ES-I3 (cell line): ENCODE data around the gene ENTR1.
"Not testable (repeated sequence)": the region's sequence is repeated elsewhere in the genome, so short reads cannot be mapped to it uniquely, and the experiment has no call there.

Experiments used
- H3K36me3 ChIP-seq: 2 replicates; pipeline ENCODE4 v1.6.1; 2013; ENCODE audit warnings: mild to moderate bottlenecking, low read length, control low read depth, moderate library complexity; ENCODE audit not compliant: insufficient read depth
- H3K4me1 ChIP-seq: 2 replicates; pipeline ENCODE4 v1.6.1; 2013; ENCODE audit warnings: mild to moderate bottlenecking, control low read depth, low read length; ENCODE audit not compliant: insufficient read depth
- H3K9ac ChIP-seq: 2 replicates; pipeline ENCODE4 v1.6.1; 2013; ENCODE audit warnings: low read depth, mild to moderate bottlenecking, low read length, moderate library complexity
- H3K9me3 ChIP-seq: 2 replicates; pipeline ENCODE4 v1.6.1; 2013; ENCODE audit warnings: mild to moderate bottlenecking, low read length, moderate library complexity; ENCODE audit not compliant: control insufficient read depth, insufficient read depth

Gene ENTR1

GRCh38 chr9:136432591-136432990 is 22.2 kb upstream of the ENTR1 start:
- no peak overlapping the region for H3K9ac ChIP-seq
- H3K9me3 ChIP-seq: no peaks in the 10 kb centered on the region
- peaks cover 2% of the 10 kb centered on the region; the same call in 1 of the 2 replicates for H3K4me1 ChIP-seq
- no peaks in the 10 kb centered on the region; the same call in 1 of the 2 replicates for H3K36me3 ChIP-seq

- H3K9ac ChIP-seq: no peak overlapping the region
- no peaks in the 10 kb centered on the region for H3K4me1 ChIP-seq
- H3K9me3 ChIP-seq: no peaks in the 10 kb centered on the region
- H3K36me3 ChIP-seq: no peaks in the 10 kb centered on the region; the same call in 1 of the 2 replicates
These were observed 21.5 kb upstream of the ENTR1 start for GRCh38 chr9:136431782-136432350.

GRCh38 chr9:136430588-136431234 is 20.3 kb upstream of the ENTR1 start:
- Histone ChIP-seq H3K9me3 (no peaks in the 10 kb centered on the region), H3K4me1 (no peaks in the 10 kb centered on the region), H3K36me3 (no peaks in the 10 kb centered on the region; the same call in 1 of the 2 replicates), H3K9ac (no peak overlapping the region)

DNA sequence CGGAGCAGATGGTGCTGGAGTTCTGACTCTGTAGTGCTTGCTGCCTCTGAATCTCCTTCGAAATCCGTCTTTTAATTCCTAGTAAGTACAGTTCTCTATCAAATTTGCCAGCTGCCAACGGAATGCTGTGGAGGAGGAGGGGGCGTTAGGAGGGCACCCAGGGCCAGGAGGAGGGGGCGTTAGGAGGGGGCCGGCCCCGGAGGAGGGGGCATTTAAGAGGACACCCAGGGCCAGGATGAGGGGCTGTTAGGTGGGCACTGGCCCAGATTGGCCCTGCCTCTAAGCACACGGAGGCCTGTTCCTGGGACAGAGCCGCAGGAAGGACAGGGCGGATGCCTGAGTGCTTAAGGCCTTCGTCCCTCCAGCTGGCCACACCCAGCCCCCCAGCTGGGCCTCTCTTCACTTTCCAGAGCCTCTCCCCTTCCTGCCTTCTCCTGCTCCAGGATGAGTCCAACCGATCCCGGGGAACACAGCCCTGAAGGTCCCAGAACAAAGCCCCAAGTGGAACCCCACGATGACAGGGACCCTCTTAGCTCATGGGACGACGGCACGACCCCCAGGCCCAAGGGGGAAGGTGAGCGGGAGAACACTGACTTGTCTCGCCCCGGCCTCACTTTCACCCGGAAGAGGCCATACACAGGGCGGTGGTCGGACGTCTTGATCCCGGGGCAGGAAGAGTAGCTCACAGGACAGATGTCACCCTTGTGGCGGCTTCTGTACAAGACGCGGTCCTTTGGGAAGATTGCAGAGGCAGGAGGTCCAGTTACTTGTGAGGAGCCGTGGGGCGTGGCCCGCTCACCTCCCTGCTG is 19.5 kb upstream of the ENTR1 start:
- Histone ChIP-seq H3K4me1 (no peaks in the 10 kb centered on the region), H3K9ac (no peak overlapping the region), H3K36me3 (no peaks in the 10 kb centered on the region; the same call in 1 of the 2 replicates), H3K9me3 (no peaks in the 10 kb centered on the region)

DNA sequence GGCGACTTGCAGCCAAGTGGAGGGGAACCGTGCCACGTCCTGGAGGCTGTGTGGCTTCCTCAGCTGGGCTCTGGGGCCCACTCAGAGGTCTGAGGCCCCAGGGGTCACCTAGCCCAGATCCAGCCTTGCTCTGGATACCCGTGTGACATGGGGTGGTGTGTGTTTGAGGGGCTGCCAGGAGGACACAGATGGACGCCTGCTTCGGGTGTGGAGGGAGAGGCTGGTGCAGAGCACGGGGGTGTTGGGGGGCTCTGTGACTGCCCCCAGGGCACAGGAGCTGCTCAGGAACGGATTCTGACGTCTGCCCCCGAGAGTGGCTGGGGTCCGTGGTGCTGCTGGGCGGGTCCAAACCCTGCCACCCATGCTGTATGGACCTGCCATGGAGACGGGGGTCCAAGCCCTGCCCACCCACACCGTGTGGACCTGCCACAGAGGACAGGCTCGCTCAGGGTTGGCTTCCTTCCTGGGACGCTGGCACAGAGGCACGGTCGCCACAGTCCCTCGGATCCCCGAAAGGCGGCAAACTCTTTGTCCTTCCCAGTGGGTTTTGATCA is 18.7 kb upstream of the ENTR1 start:
- no peaks in the 10 kb centered on the region for H3K4me1 ChIP-seq
- no peak overlapping the region for H3K9ac ChIP-seq
- no peaks in the 10 kb centered on the region for H3K9me3 ChIP-seq
- peaks cover 5% of the 10 kb centered on the region; the same call in 1 of the 2 replicates for H3K36me3 ChIP-seq

- Histone ChIP-seq H3K9me3 (no peaks in the 10 kb centered on the region), H3K9ac (no peak overlapping the region), H3K4me1 (no peaks in the 10 kb centered on the region), H3K36me3 (peaks cover 9% of the 10 kb centered on the region)
These were observed 16.4 kb upstream of the ENTR1 start for GRCh38 chr9:136426787-136427186.

DNA sequence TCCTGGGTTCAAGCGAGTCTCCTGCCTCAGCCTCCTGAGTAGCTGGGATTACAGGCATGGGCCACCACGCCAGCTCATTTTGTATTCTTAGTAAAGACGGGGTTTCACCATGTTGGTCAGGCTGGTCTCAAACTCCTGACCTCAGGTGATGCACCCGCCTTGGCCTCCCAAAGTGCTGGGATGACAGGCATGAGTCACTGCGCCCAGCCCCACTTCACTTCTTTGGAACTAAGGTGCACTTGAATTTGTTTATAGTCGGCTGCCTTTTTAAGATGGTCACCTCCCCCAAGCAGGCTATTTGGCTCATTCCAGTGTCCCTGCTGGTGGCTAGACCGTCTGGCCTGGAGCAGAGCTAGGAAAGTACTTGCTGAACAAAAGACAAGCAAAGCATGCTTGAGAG is 15.0 kb upstream of the ENTR1 start:
- H3K9me3 ChIP-seq, H3K4me1 ChIP-seq, H3K9ac ChIP-seq: not testable (repeated sequence)
- peaks cover 12% of the 10 kb centered on the region for H3K36me3 ChIP-seq

DNA sequence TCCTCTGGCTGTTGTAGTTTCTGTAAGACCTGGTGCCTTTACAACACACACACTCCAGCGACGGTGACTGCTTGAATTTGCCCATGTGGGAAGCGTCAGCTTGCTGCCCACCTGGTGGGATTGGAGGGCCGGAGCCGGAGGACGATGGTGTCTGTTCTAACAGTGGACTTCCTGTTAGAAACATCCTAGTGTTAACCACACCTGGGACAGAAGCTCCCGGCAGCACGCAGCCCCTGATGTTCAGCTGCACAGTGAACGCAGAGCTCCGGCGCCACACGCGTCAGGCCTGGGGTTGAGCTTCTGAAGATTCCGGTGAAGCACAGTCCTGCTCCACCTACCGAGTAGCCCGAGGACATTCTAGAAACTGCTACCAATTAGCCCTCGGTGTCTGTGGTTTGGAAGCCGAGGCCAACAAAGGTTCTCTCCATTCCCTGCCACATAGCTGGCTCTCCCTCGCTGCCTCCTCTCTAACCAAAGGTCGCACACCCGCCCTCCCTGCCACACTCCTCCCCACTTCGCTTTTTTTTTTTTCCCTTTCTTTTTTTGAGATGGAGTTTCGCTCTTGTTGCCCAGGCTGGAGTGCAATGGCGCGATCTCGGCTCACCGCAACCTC is 14.4 kb upstream of the ENTR1 start:
- no peaks in the 10 kb centered on the region for H3K4me1 ChIP-seq
- peaks cover 12% of the 10 kb centered on the region for H3K36me3 ChIP-seq
- no peak overlapping the region for H3K9ac ChIP-seq

DNA sequence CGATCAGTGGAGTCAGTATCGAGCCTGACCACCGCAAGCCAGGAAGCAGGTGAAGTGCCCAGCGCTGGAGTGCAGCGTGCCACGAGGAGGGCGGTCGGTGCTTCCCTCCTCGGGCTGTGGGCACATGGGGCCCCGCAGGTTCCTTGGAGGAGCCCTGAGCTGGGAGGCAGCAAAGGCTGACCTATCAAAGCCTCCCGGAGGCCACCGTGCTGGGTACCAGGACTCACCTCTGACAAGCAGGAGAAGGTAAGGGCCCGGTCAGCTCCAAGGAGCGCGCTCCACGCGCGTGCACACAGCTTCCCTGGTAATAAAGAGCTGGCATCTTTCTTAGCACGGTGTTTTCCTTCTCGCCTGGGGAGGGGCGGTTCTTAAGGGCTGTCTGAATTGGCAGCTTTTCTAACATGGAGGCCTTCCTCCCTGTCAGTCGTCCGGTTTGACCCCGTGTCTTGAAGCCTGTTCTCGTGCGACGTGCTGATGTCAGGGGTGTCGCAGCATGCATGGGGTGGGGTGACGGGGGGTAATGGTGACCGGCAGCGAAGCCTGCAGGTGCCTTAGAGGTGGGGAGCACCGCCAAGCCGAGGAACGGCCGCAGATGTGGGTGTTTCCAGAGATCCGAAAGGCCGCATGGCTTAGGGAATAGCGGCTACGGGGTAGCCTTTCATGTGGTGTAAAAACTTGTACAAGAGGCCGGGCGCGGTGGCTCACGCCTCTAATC is 13.2 kb upstream of the ENTR1 start:
- Histone ChIP-seq H3K36me3 (peaks cover 17% of the 10 kb centered on the region), H3K9me3 (no peaks in the 10 kb centered on the region), H3K4me1 (no peaks in the 10 kb centered on the region), H3K9ac (no peak overlapping the region)

More for the DNA sequence above, 14.4 kb upstream of the ENTR1 start:
- no peaks in the 10 kb centered on the region for H3K9me3 ChIP-seq

GRCh38 chr9:136422876-136423275 is 12.5 kb upstream of the ENTR1 start:
- Histone ChIP-seq H3K9ac (no peak overlapping the region), H3K36me3 (peaks cover 18% of the 10 kb centered on the region), H3K4me1 (no peaks in the 10 kb centered on the region), H3K9me3 (no peaks in the 10 kb centered on the region)

GRCh38 chr9:136421791-136422190 is 11.4 kb upstream of the ENTR1 start:
- Histone ChIP-seq H3K9me3 (no peaks in the 10 kb centered on the region), H3K9ac (no peak overlapping the region), H3K4me1 (no peaks in the 10 kb centered on the region), H3K36me3 (peaks cover 24% of the 10 kb centered on the region)

DNA sequence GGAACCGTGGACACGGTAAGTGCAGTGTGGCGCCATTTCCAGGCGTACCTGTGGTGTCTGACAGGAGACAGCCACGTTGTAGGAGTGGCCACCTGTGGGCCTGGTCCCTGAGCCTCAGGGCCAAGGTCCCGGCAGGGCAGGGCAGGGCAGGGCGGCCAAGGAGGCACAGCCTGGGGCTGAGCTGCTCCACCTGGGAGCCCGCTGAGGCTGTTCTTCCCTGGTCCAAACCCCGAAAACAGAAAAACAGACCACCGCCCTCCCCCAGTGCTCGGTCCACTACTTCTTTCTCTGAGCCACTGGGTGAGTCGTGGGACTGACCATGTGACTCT is 8.6 kb upstream of the ENTR1 start:
- Histone ChIP-seq H3K9me3 (no peaks in the 10 kb centered on the region), H3K36me3 (peaks cover 30% of the 10 kb centered on the region), H3K9ac (no peak overlapping the region), H3K4me1 (no peaks in the 10 kb centered on the region)

DNA sequence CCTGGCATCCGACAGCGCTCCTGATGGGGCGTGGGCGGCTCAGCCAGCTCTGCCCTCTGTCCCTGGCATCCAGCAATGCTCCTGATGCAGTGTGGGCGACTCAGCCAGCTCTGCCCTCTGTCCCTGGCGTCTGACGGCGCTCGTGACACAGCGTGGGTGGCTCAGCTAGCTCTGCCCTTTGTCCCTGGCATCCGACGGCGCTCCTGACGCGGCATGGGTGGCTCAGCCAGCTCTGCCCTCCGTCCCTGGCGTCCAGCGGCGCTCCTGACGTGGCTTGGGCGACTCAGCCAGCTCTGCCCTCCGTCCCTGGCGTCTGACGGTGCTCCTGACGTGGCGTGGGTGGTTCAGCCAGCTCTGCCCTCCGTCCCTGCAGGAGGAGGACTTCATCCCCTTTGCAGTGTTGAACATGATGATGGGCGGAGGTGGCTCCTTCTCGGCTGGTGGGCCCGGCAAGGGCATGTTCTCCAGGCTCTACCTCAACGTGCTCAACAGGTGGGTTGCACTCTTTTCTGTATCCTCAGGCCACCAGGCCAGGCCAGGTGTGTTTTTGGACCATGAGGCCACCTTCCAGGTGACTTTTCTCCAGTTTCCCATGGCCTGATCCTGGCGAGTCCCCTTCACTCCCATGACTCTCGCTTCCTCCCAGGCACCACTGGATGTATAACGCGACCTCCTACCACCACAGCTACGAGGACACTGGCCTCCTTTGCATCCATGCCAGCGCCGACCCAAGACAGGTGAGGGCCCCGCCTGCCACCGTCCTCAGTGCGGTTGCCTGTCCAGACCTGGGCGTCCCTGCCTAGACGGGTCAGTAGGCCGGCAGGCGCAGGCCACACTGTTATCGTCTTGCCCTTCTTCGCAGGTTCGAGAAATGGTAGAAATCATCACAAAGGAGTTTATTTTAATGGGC is 8.0 kb upstream of the ENTR1 start:
- H3K9ac ChIP-seq: no peak overlapping the region

More for the DNA sequence above, 8.0 kb upstream of the ENTR1 start:
- Histone ChIP-seq H3K4me1 (no peaks in the 10 kb centered on the region), H3K36me3 (peaks cover 30% of the 10 kb centered on the region), H3K9me3 (no peaks in the 10 kb centered on the region)
